Measurements from ENCODE around the gene GRIN2A.

Gene GRIN2A

GRCh38 chr16:9820476-9821246 lies 361.6 kb downstream of the GRIN2A start:
- no peak for TF ChIP-seq CTCF (IDR thresholded peaks at IDR 0.05; ENCODE audit: poor library complexity, severe bottlenecking)
- no peaks in the 10 kb centered on the region for H3K36me3 ChIP-seq (ENCODE audit: low read depth)
- ATAC-seq (ENCODE audit: low read depth) (no peak), DNase-seq (ENCODE audit: low spot score) (no peak)
- no peaks in the 10 kb centered on the region for H3K9me3 ChIP-seq (ENCODE audit: severe bottlenecking)
- H3K4me1 ChIP-seq (ENCODE audit: insufficient read depth, poor library complexity, severe bottlenecking), result no peaks in the 10 kb centered on the region
- H3K27me3 ChIP-seq (ENCODE audit: insufficient read depth, poor library complexity, severe bottlenecking), result peaks cover 13% of the 10 kb centered on the region
- H3K27ac ChIP-seq (ENCODE audit: poor library complexity, severe bottlenecking), result no peak overlapping the region
- H3K4me3 ChIP-seq (ENCODE audit: severe bottlenecking), result no peak overlapping the region

GRCh38 chr16:9818702-9819101 lies 363.5 kb downstream of the GRIN2A start:
- TF ChIP-seq CTCF (IDR thresholded peaks at IDR 0.05; ENCODE audit: poor library complexity, severe bottlenecking), result no peak
- DNase-seq (ENCODE audit: low spot score), result no peak
- peaks cover 13% of the 10 kb centered on the region for H3K27me3 ChIP-seq (ENCODE audit: insufficient read depth, poor library complexity, severe bottlenecking)
- H3K27ac ChIP-seq (ENCODE audit: poor library complexity, severe bottlenecking), result no peak overlapping the region
- H3K4me3 ChIP-seq (ENCODE audit: severe bottlenecking), result no peak overlapping the region
- no peak for ATAC-seq (ENCODE audit: low read depth)
- no peaks in the 10 kb centered on the region for H3K36me3 ChIP-seq (ENCODE audit: low read depth)
- no peaks in the 10 kb centered on the region for H3K4me1 ChIP-seq (ENCODE audit: insufficient read depth, poor library complexity, severe bottlenecking)
- H3K9me3 ChIP-seq (ENCODE audit: severe bottlenecking), result no peaks in the 10 kb centered on the region

GRCh38 chr16:9817586-9817985 lies 364.6 kb downstream of the GRIN2A start:
- Histone ChIP-seq H3K9me3 (ENCODE audit: severe bottlenecking) (no peaks in the 10 kb centered on the region), H3K36me3 (ENCODE audit: low read depth) (no peaks in the 10 kb centered on the region), H3K27me3 (ENCODE audit: insufficient read depth, poor library complexity, severe bottlenecking) (peaks cover 13% of the 10 kb centered on the region), H3K4me3 (ENCODE audit: severe bottlenecking) (no peak overlapping the region), H3K27ac (ENCODE audit: poor library complexity, severe bottlenecking) (no peak overlapping the region), H3K4me1 (ENCODE audit: insufficient read depth, poor library complexity, severe bottlenecking) (no peaks in the 10 kb centered on the region)
- DNase-seq (ENCODE audit: low spot score) (no peak), ATAC-seq (ENCODE audit: low read depth) (no peak)
- no peak for TF ChIP-seq CTCF (IDR thresholded peaks at IDR 0.05; ENCODE audit: poor library complexity, severe bottlenecking)

- H3K4me1 ChIP-seq (ENCODE audit: insufficient read depth, poor library complexity, severe bottlenecking), result no peaks in the 10 kb centered on the region
- H3K27ac ChIP-seq (ENCODE audit: poor library complexity, severe bottlenecking), result no peak overlapping the region
- peaks cover 13% of the 10 kb centered on the region for H3K27me3 ChIP-seq (ENCODE audit: insufficient read depth, poor library complexity, severe bottlenecking)
- H3K36me3 ChIP-seq (ENCODE audit: low read depth), result no peaks in the 10 kb centered on the region
- TF ChIP-seq CTCF (IDR thresholded peaks at IDR 0.05; ENCODE audit: poor library complexity, severe bottlenecking), result no peak
- ATAC-seq (ENCODE audit: low read depth) (no peak), DNase-seq (ENCODE audit: low spot score) (no peak)
- H3K9me3 ChIP-seq (ENCODE audit: severe bottlenecking), result no peaks in the 10 kb centered on the region
- H3K4me3 ChIP-seq (ENCODE audit: severe bottlenecking), result no peak overlapping the region
Observed at GRCh38 chr16:9816644-9817043, 365.6 kb downstream of the GRIN2A start.

GRCh38 chr16:9813665-9814064 lies 368.6 kb downstream of the GRIN2A start:
- no peak overlapping the region for H3K4me3 ChIP-seq (ENCODE audit: severe bottlenecking)

More at GRCh38 chr16:9813665-9814064, 368.6 kb downstream of the GRIN2A start:
- no peak for TF ChIP-seq CTCF (IDR thresholded peaks at IDR 0.05; ENCODE audit: poor library complexity, severe bottlenecking)
- Histone ChIP-seq H3K4me1 (ENCODE audit: insufficient read depth, poor library complexity, severe bottlenecking) (no peaks in the 10 kb centered on the region), H3K9me3 (ENCODE audit: severe bottlenecking) (peaks cover 3% of the 10 kb centered on the region), H3K27ac (ENCODE audit: poor library complexity, severe bottlenecking) (no peak overlapping the region), H3K27me3 (ENCODE audit: insufficient read depth, poor library complexity, severe bottlenecking) (no peaks in the 10 kb centered on the region), H3K36me3 (ENCODE audit: low read depth) (no peaks in the 10 kb centered on the region)
- DNase-seq (ENCODE audit: low spot score) (no peak), ATAC-seq (ENCODE audit: low read depth) (no peak)
